ENCODE results near the gene RDH12.
A peak's percentile ranks its signal among the peaks of the same experiment; 100 is the strongest.

Gene RDH12

GRCh38 chr14:67680121-67680602 is 21.5 kb upstream of the RDH12 start:
- DNase-seq, result no peak
- H3K4me3 ChIP-seq (ENCODE audit: low read depth, low read length), result no peak overlapping the region
- no peaks in the 10 kb centered on the region for H3K9me3 ChIP-seq (ENCODE audit: severe bottlenecking)
- H3K27me3 ChIP-seq (ENCODE audit: insufficient read depth, low read depth, severe bottlenecking), result no peaks in the 10 kb centered on the region
- no peak overlapping the region for H3K27ac ChIP-seq
- TF ChIP-seq CTCF (IDR thresholded peaks at IDR 0.05; ENCODE audit: low read depth, low read length), result no peak
- H3K36me3 ChIP-seq, result peaks cover 45% of the 10 kb centered on the region

- H3K4me3 ChIP-seq (ENCODE audit: low read depth, low read length), result no peak overlapping the region
- H3K27me3 ChIP-seq (ENCODE audit: insufficient read depth, low read depth, severe bottlenecking), result no peaks in the 10 kb centered on the region
- no peak overlapping the region for H3K27ac ChIP-seq
- no peaks in the 10 kb centered on the region for H3K9me3 ChIP-seq (ENCODE audit: severe bottlenecking)
- DNase-seq, result no peak
- H3K36me3 ChIP-seq, result peaks cover 53% of the 10 kb centered on the region
- TF ChIP-seq CTCF (IDR thresholded peaks at IDR 0.05; ENCODE audit: low read depth, low read length), result no peak
These were observed 20.7 kb upstream of the RDH12 start for GRCh38 chr14:67680941-67681340.

GRCh38 chr14:67683842-67684241 is 17.8 kb upstream of the RDH12 start:
- no peak for DNase-seq
- Histone ChIP-seq H3K27ac (no peak overlapping the region), H3K27me3 (ENCODE audit: insufficient read depth, low read depth, severe bottlenecking) (no peaks in the 10 kb centered on the region), H3K9me3 (ENCODE audit: severe bottlenecking) (no peaks in the 10 kb centered on the region), H3K4me3 (ENCODE audit: low read depth, low read length) (no peak overlapping the region), H3K36me3 (peaks cover 64% of the 10 kb centered on the region)
- no peak for TF ChIP-seq CTCF (IDR thresholded peaks at IDR 0.05; ENCODE audit: low read depth, low read length)

GRCh38 chr14:67690011-67690410 is 11.7 kb upstream of the RDH12 start:
- H3K27me3 ChIP-seq (ENCODE audit: insufficient read depth, low read depth, severe bottlenecking), result no peaks in the 10 kb centered on the region
- no peaks in the 10 kb centered on the region for H3K9me3 ChIP-seq (ENCODE audit: severe bottlenecking)
- H3K4me3 ChIP-seq (ENCODE audit: low read depth, low read length), result no peak overlapping the region
- H3K36me3 ChIP-seq, result peaks cover 81% of the 10 kb centered on the region
- no peak for TF ChIP-seq CTCF (IDR thresholded peaks at IDR 0.05; ENCODE audit: low read depth, low read length)
- no peak for DNase-seq
- H3K27ac ChIP-seq, result no peak overlapping the region

- Histone ChIP-seq H3K36me3 (peaks cover 42% of the 10 kb centered on the region), H3K27ac (peak overlapping the region; percentile 80), H3K27me3 (ENCODE audit: insufficient read depth, low read depth, severe bottlenecking) (no peaks in the 10 kb centered on the region), H3K4me3 (ENCODE audit: low read depth, low read length) (peak overlapping the region; percentile 81), H3K9me3 (ENCODE audit: severe bottlenecking) (no peaks in the 10 kb centered on the region)
- peak; percentile 81 for DNase-seq
- no peak for TF ChIP-seq CTCF (IDR thresholded peaks at IDR 0.05; ENCODE audit: low read depth, low read length)
These were observed 6.8 kb upstream of the RDH12 start for GRCh38 chr14:67694791-67695393.
